Measurements from ENCODE around the gene OR6V1. TPM values are rescaled to one million over a fixed set of nuclear protein-coding genes. Genes with fewer than 3 reads are reported as not detected.

Gene OR6V1
- total RNA-seq, 1 donor from 2014 or later = not detected

GRCh38 chr7:143047326-143047725 lies 4.8 kb upstream of the OR6V1 start:
- no peak for TF ChIP-seq CTCF (IDR thresholded peaks at IDR 0.05; ENCODE audit: partially characterized antibody, unreplicated experiment)
- no peak for DNase-seq
- Mint-ChIP-seq H3K27me3 (ENCODE audit: unreplicated experiment) (no peaks in the 10 kb centered on the region), H3K4me3 (ENCODE audit: unreplicated experiment) (no peak overlapping the region), H3K9me3 (ENCODE audit: unreplicated experiment) (no peaks in the 10 kb centered on the region), H3K27ac (ENCODE audit: unreplicated experiment) (no peak overlapping the region), H3K4me1 (ENCODE audit: low read depth, unreplicated experiment) (peaks cover 9% of the 10 kb centered on the region), H3K36me3 (ENCODE audit: unreplicated experiment) (no peaks in the 10 kb centered on the region)

GRCh38 chr7:143048827-143049226 lies 3.3 kb upstream of the OR6V1 start:
- no peaks in the 10 kb centered on the region for H3K9me3 Mint-ChIP-seq (ENCODE audit: unreplicated experiment)
- H3K27ac Mint-ChIP-seq (ENCODE audit: unreplicated experiment) = no peak overlapping the region
- H3K36me3 Mint-ChIP-seq (ENCODE audit: unreplicated experiment) = no peaks in the 10 kb centered on the region
- no peak for DNase-seq
- TF ChIP-seq CTCF (IDR thresholded peaks at IDR 0.05; ENCODE audit: partially characterized antibody, unreplicated experiment) = no peak
- no peaks in the 10 kb centered on the region for H3K27me3 Mint-ChIP-seq (ENCODE audit: unreplicated experiment)
- no peak overlapping the region for H3K4me3 Mint-ChIP-seq (ENCODE audit: unreplicated experiment)
- no peaks in the 10 kb centered on the region for H3K4me1 Mint-ChIP-seq (ENCODE audit: low read depth, unreplicated experiment)

- Mint-ChIP-seq H3K4me1 (ENCODE audit: low read depth, unreplicated experiment) (no peaks in the 10 kb centered on the region), H3K9me3 (ENCODE audit: unreplicated experiment) (no peaks in the 10 kb centered on the region), H3K27me3 (ENCODE audit: unreplicated experiment) (no peaks in the 10 kb centered on the region), H3K4me3 (ENCODE audit: unreplicated experiment) (no peak overlapping the region), H3K36me3 (ENCODE audit: unreplicated experiment) (no peaks in the 10 kb centered on the region), H3K27ac (ENCODE audit: unreplicated experiment) (no peak overlapping the region)
- DNase-seq = no peak
- TF ChIP-seq CTCF (IDR thresholded peaks at IDR 0.05; ENCODE audit: partially characterized antibody, unreplicated experiment) = no peak
Measured at GRCh38 chr7:143049362-143049761, 2.8 kb upstream of the OR6V1 start.

GRCh38 chr7:143050931-143051330 lies 1.2 kb upstream of the OR6V1 start:
- TF ChIP-seq CTCF (IDR thresholded peaks at IDR 0.05; ENCODE audit: partially characterized antibody, unreplicated experiment) = no peak
- no peak overlapping the region for H3K4me3 Mint-ChIP-seq (ENCODE audit: unreplicated experiment)
- H3K27ac Mint-ChIP-seq (ENCODE audit: unreplicated experiment) = no peak overlapping the region
- H3K4me1 Mint-ChIP-seq (ENCODE audit: low read depth, unreplicated experiment) = no peaks in the 10 kb centered on the region
- H3K9me3 Mint-ChIP-seq (ENCODE audit: unreplicated experiment) = no peaks in the 10 kb centered on the region
- DNase-seq = no peak
- no peaks in the 10 kb centered on the region for H3K36me3 Mint-ChIP-seq (ENCODE audit: unreplicated experiment)
- no peaks in the 10 kb centered on the region for H3K27me3 Mint-ChIP-seq (ENCODE audit: unreplicated experiment)

GRCh38 chr7:143054621-143055020 lies 2.5 kb downstream of the OR6V1 start:
- DNase-seq = no peak
- Mint-ChIP-seq H3K27me3 (ENCODE audit: unreplicated experiment) (no peaks in the 10 kb centered on the region), H3K4me1 (ENCODE audit: low read depth, unreplicated experiment) (no peaks in the 10 kb centered on the region), H3K9me3 (ENCODE audit: unreplicated experiment) (no peaks in the 10 kb centered on the region), H3K27ac (ENCODE audit: unreplicated experiment) (no peak overlapping the region), H3K36me3 (ENCODE audit: unreplicated experiment) (no peaks in the 10 kb centered on the region), H3K4me3 (ENCODE audit: unreplicated experiment) (no peak overlapping the region)
- TF ChIP-seq CTCF (IDR thresholded peaks at IDR 0.05; ENCODE audit: partially characterized antibody, unreplicated experiment) = no peak
